PFSK-1 (cell line): ENCODE data around the gene PPP2R2C.

Experiments used
- FOXP2 ChIP-seq: optimal IDR thresholded peaks from 2 replicates; pipeline ENCODE3; 2011; ENCODE audit warnings: borderline replicate concordance, control low read depth, inconsistent platforms; ENCODE audit not compliant: insufficient read depth; ENCODE audit errors: extremely low read length, extremely low read depth
- POLR2AphosphoS5 ChIP-seq: IDR thresholded peaks from 2 replicates; pipeline ENCODE4 v1.6.1; 2012; ENCODE audit warnings: low read depth, mild to moderate bottlenecking, control low read depth, low read length, moderate library complexity
- SIN3A ChIP-seq: IDR thresholded peaks from 2 replicates; pipeline ENCODE4 v1.6.1; 2012; ENCODE audit warnings: mild to moderate bottlenecking, low read length, moderate library complexity, borderline replicate concordance; ENCODE audit not compliant: insufficient read depth
- TAF1 ChIP-seq: IDR thresholded peaks from 2 replicates; pipeline ENCODE4 v1.6.1; 2012; ENCODE audit warnings: low read length, control low read depth, borderline replicate concordance; ENCODE audit not compliant: insufficient read depth
- TF ChIP-seq, protein P1 (sequence below), 2 experiments: IDR thresholded peaks; 2 replicates each; pipeline versions ENCODE4 v1.6.1 to v1.8.0; 2011 to 2012; ENCODE audit warnings: low read depth in 2 of 2, low read length in 2 of 2, control low read depth in 1 of 2, inconsistent platforms in 1 of 2, mild to moderate bottlenecking in 1 of 2, moderate library complexity in 1 of 2; ENCODE audit not compliant: insufficient read depth in 1 of 2

DNA sequence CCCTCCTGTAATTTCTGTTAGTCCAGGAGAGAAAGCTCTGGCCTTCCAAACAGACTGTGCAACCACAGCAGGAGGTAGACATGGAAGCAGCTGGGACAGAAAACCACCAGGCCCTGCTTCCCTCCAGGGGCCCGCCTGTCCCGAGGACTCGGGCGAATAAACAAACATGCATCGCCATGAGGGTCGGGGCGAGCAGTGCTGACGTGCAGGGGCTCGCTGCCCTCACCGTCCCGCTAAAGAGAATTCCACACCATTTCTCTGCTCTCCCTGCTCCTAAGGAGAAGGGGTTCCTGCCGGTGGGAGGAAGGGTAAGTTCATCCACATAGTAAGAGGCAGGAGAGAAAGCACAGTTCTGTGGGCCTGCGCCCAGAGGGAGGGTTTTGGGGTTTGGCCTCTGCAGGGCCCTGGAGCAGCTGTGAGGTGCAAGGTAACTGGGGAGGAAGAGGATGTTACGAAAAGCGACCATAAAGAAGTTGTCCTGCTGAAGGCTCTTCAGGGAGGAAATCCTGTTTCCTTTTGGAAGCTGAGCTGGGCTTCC is 147.9 kb downstream of the PPP2R2C start:
- TF ChIP-seq SIN3A = no peak
- TF ChIP-seq, protein P1, sequence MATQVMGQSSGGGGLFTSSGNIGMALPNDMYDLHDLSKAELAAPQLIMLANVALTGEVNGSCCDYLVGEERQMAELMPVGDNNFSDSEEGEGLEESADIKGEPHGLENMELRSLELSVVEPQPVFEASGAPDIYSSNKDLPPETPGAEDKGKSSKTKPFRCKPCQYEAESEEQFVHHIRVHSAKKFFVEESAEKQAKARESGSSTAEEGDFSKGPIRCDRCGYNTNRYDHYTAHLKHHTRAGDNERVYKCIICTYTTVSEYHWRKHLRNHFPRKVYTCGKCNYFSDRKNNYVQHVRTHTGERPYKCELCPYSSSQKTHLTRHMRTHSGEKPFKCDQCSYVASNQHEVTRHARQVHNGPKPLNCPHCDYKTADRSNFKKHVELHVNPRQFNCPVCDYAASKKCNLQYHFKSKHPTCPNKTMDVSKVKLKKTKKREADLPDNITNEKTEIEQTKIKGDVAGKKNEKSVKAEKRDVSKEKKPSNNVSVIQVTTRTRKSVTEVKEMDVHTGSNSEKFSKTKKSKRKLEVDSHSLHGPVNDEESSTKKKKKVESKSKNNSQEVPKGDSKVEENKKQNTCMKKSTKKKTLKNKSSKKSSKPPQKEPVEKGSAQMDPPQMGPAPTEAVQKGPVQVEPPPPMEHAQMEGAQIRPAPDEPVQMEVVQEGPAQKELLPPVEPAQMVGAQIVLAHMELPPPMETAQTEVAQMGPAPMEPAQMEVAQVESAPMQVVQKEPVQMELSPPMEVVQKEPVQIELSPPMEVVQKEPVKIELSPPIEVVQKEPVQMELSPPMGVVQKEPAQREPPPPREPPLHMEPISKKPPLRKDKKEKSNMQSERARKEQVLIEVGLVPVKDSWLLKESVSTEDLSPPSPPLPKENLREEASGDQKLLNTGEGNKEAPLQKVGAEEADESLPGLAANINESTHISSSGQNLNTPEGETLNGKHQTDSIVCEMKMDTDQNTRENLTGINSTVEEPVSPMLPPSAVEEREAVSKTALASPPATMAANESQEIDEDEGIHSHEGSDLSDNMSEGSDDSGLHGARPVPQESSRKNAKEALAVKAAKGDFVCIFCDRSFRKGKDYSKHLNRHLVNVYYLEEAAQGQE (IDR thresholded peaks at IDR 0.05; ENCODE audit: insufficient read depth in 1 of 2, low read depth in 2 of 2, low read length in 2 of 2) = no peak
- TF ChIP-seq TAF1 = no peak
- no peak for TF ChIP-seq POLR2AphosphoS5
- no peak for TF ChIP-seq FOXP2
